H1 (cell line): ENCODE data around the gene FXYD3. TPM values are rescaled to one million over a fixed set of nuclear protein-coding genes. Genes with fewer than 3 reads are reported as not detected.

Source experiments
- CTCF ChIA-PET: fragments of 300-600 bp; sonication (Branson Sonifier 250); formaldehyde crosslinking; loops from one replicate; lab custom pipeline; 2021; ENCODE audit not compliant: partially characterized antibody; lab: Charles Lee
- POLR2A ChIA-PET: fragments of 300-600 bp; sonication (Branson Sonifier 250); formaldehyde crosslinking; loops from one replicate; lab custom pipeline; 2021; ENCODE audit warnings: inconsistent platforms; ENCODE audit not compliant: partially characterized antibody; lab: Charles Lee
- DNase-seq, 2 experiments: peaks; one replicate each; pipeline versions ENCODE4 v3.0.0 to v3.0.0-alpha.2; 2010 to 2022; ENCODE audit warnings: low spot score in 2 of 2, low read depth in 1 of 2, mixed read lengths in 1 of 2
- FAIRE-seq: peaks from 2 replicates; lab custom pipeline; 2011; peaks lifted over from hg19 to GRCh38; lab: Jason Lieb, UNC
- H2AFZ ChIP-seq: 2 replicates; pipeline ENCODE4 v1.8.1; 2012; ENCODE audit warnings: low read length, inconsistent platforms
- H2AK5ac ChIP-seq: 2 replicates; pipeline ENCODE4 v1.6.1; 2013; ENCODE audit warnings: low read depth, low read length
- H2BK120ac ChIP-seq: replicated peaks from 2 replicates; pipeline ENCODE3; 2013; ENCODE audit warnings: low read depth, low read length, inconsistent platforms
- H2BK12ac ChIP-seq: 2 replicates; pipeline ENCODE4 v1.6.1; 2013; ENCODE audit warnings: low read depth, low read length
- H2BK15ac ChIP-seq: 2 replicates; pipeline ENCODE4 v1.6.1; 2013; ENCODE audit warnings: low read length
- H2BK20ac ChIP-seq: 2 replicates; pipeline ENCODE4 v1.6.1; 2013; ENCODE audit warnings: low read length
- H2BK5ac ChIP-seq: 2 replicates; pipeline ENCODE4 v1.6.1; 2013; ENCODE audit warnings: low read depth, low read length
- H3K14ac ChIP-seq: 2 replicates; pipeline ENCODE4 v1.6.1; 2013; ENCODE audit warnings: inconsistent platforms; ENCODE audit not compliant: insufficient read length
- H3K18ac ChIP-seq: 2 replicates; pipeline ENCODE4 v1.6.1; 2013; ENCODE audit warnings: low read length; ENCODE audit errors: extremely low read depth
- H3K23ac ChIP-seq: 2 replicates; pipeline ENCODE4 v1.6.1; 2013; ENCODE audit warnings: inconsistent platforms; ENCODE audit not compliant: insufficient read length
- H3K23me2 ChIP-seq: 2 replicates; pipeline ENCODE4 v1.6.1; 2013; ENCODE audit warnings: low read depth, low read length
- H3K27ac ChIP-seq: 2 replicates; pipeline ENCODE4 v1.6.1; 2011; ENCODE audit warnings: low read depth, low read length, inconsistent platforms
- H3K27me3 ChIP-seq, 4 experiments: replicated peaks in 1 of 4; 1 replicate in 1 of 4; 2 replicates in 3 of 4; pipeline versions ENCODE4 v1.6.1 to v1.8.1; 2011 to 2013; ENCODE audit warnings: low read length in 3 of 4, mild to moderate bottlenecking in 3 of 4, inconsistent platforms in 2 of 4, mixed read lengths in 2 of 4, moderate library complexity in 1 of 4; ENCODE audit not compliant: control insufficient read depth in 3 of 4, insufficient read depth in 3 of 4; ENCODE audit errors: extremely low read depth in 1 of 4
- H3K36me3 ChIP-seq, 4 experiments: 2 replicates each; pipeline versions ENCODE4 v1.6.1 to v1.8.1; 2011 to 2013; ENCODE audit warnings: mild to moderate bottlenecking in 4 of 4, low read length in 3 of 4, moderate library complexity in 2 of 4, control low read depth in 1 of 4, inconsistent platforms in 1 of 4; ENCODE audit not compliant: insufficient read depth in 4 of 4, control insufficient read depth in 2 of 4
- H3K4ac ChIP-seq: replicated peaks from 2 replicates; pipeline ENCODE3; 2013; ENCODE audit warnings: low read length, low read depth, mixed read lengths, inconsistent platforms; ENCODE audit not compliant: insufficient read length
- H3K4me1 ChIP-seq, 4 experiments: replicated peaks in 1 of 4; 1 replicate in 1 of 4; 2 replicates in 3 of 4; pipeline versions ENCODE4 v1.6.1 to v1.8.1; 2011 to 2013; ENCODE audit warnings: low read length in 3 of 4, inconsistent platforms in 2 of 4, mixed read lengths in 1 of 4; ENCODE audit not compliant: insufficient read depth in 4 of 4, control insufficient read depth in 3 of 4
- H3K4me2 ChIP-seq, 2 experiments: 2 replicates each; pipeline versions ENCODE4 v1.6.1 to v1.8.1; 2011 to 2013; ENCODE audit warnings: low read depth in 2 of 2, low read length in 2 of 2, control low read depth in 1 of 2, inconsistent platforms in 1 of 2, mild to moderate bottlenecking in 1 of 2; ENCODE audit not compliant: insufficient read depth in 1 of 2
- H3K4me3 ChIP-seq, 4 experiments: fragments of 200-600, 300-600 bp in 1 of 4; sonication (generic), shearing (Covaris generic), sonication (Bioruptor Twin) in 1 of 4; 2 replicates each; pipeline versions ENCODE4 v1.5.1 to v1.8.1; 2011 to 2016; ENCODE audit warnings: low read length in 4 of 4, low read depth in 3 of 4, control low read depth in 2 of 4, inconsistent platforms in 2 of 4, mild to moderate bottlenecking in 2 of 4, mixed read lengths in 1 of 4, moderate library complexity in 1 of 4; ENCODE audit not compliant: insufficient read depth in 2 of 4; ENCODE audit errors: extremely low read depth in 1 of 4
- H3K56ac ChIP-seq: replicated peaks from 2 replicates; pipeline ENCODE3; 2013; ENCODE audit warnings: low read depth, mild to moderate bottlenecking, mixed read lengths, low read length, inconsistent platforms; ENCODE audit not compliant: insufficient read length
- H3K79me1 ChIP-seq: 2 replicates; pipeline ENCODE4 v1.6.1; 2013; ENCODE audit warnings: low read depth, low read length, control low read depth
- H3K79me2 ChIP-seq, 2 experiments: 2 replicates each; pipeline versions ENCODE4 v1.6.1 to v1.8.1; 2012 to 2013; ENCODE audit warnings: low read length in 2 of 2, mild to moderate bottlenecking in 2 of 2, inconsistent platforms in 1 of 2; ENCODE audit not compliant: insufficient read depth in 2 of 2, control insufficient read depth in 1 of 2
- H3K9ac ChIP-seq, 4 experiments: replicated peaks in 1 of 4; 1 replicate in 1 of 4; 2 replicates in 3 of 4; pipeline versions ENCODE4 v1.6.1 to v1.8.1; 2011 to 2013; ENCODE audit warnings: low read depth in 3 of 4, low read length in 3 of 4, control low read depth in 2 of 4, mild to moderate bottlenecking in 2 of 4, moderate library complexity in 2 of 4, inconsistent platforms in 1 of 4; ENCODE audit errors: extremely low read depth in 1 of 4
- H3K9me3 ChIP-seq, 2 experiments: 2 replicates each; pipeline versions ENCODE4 v1.6.1 to v1.8.1; 2012 to 2013; ENCODE audit warnings: mild to moderate bottlenecking in 2 of 2, moderate library complexity in 2 of 2, control low read depth in 1 of 2, inconsistent platforms in 1 of 2, low read depth in 1 of 2, low read length in 1 of 2, mixed read lengths in 1 of 2; ENCODE audit not compliant: insufficient read depth in 2 of 2
- H4K20me1 ChIP-seq, 2 experiments: replicated peaks in 1 of 2; 2 replicates each; pipeline versions ENCODE3 to v1.8.1; 2011 to 2013; ENCODE audit warnings: inconsistent platforms in 2 of 2, low read length in 2 of 2, mild to moderate bottlenecking in 1 of 2; ENCODE audit not compliant: insufficient read depth in 2 of 2, control insufficient read depth in 1 of 2
- H4K5ac ChIP-seq: 2 replicates; pipeline ENCODE4 v1.6.1; 2013; ENCODE audit warnings: low read length, low read depth, mixed read lengths, inconsistent platforms; ENCODE audit not compliant: insufficient read length
- H4K8ac ChIP-seq: 2 replicates; pipeline ENCODE4 v1.8.0; 2013; ENCODE audit warnings: mild to moderate bottlenecking, moderate library complexity, low read length, inconsistent platforms; ENCODE audit not compliant: insufficient read depth; ENCODE audit errors: extremely low read depth
- H4K91ac ChIP-seq: replicated peaks from 2 replicates; pipeline ENCODE3; 2013; ENCODE audit warnings: low read length, mixed read lengths, inconsistent platforms; ENCODE audit not compliant: insufficient read length
- ASH2L ChIP-seq: fragments of 200-600, 300-600 bp; sonication (generic); IDR thresholded peaks from one replicate; pipeline ENCODE4 v1.7.1; 2017; ENCODE audit warnings: low read length
- BACH1 ChIP-seq: IDR thresholded peaks from 2 replicates; pipeline ENCODE4 v1.6.1; 2012; ENCODE audit warnings: low read length, improper control_type of control experiment
- BCL11A ChIP-seq, 2 experiments: IDR thresholded peaks; one replicate each; pipeline ENCODE4 v1.6.1; 2011; ENCODE audit warnings: low read depth in 2 of 2, low read length in 2 of 2, mild to moderate bottlenecking in 2 of 2
- FOSL1 ChIP-seq: IDR thresholded peaks from 2 replicates; pipeline ENCODE4 v1.6.1; 2011; ENCODE audit warnings: mild to moderate bottlenecking, low read depth, low read length, moderate library complexity; ENCODE audit not compliant: insufficient read depth
- RNF2 ChIP-seq: fragments of 200-900, 300-1000 bp; sonication (generic); IDR thresholded peaks from 2 replicates; pipeline ENCODE4 v1.7.1; 2016; ENCODE audit warnings: borderline replicate concordance, low read depth, mild to moderate bottlenecking, antibody characterized with exemption, low read length; ENCODE audit not compliant: poor library complexity, severe bottlenecking; ENCODE audit errors: missing control alignments
- TBP ChIP-seq: IDR thresholded peaks from 2 replicates; pipeline ENCODE4 v1.6.1; 2011; ENCODE audit warnings: low read depth, low read length, improper control_type of control experiment
- WGBS, 2 experiments: shearing (Covaris generic) in 1 of 2; methylation state at CpG; one replicate each; pipeline versions ENCODE4 v1.1.6 to v1.1.7; 2013 to 2015; ENCODE audit warnings: low lambda C conversion rate in 2 of 2, mixed read lengths in 2 of 2, inconsistent platforms in 1 of 2, low coverage in 1 of 2, missing lambda C conversion rate in 1 of 2; ENCODE audit not compliant: insufficient replicate concordance in 2 of 2, insufficient coverage in 1 of 2, insufficient read length in 1 of 2; ENCODE audit errors: extremely low coverage in 1 of 2, missing lambda C conversion rate in 1 of 2; 5-methylcytosine and 5-hydroxymethylcytosine counted together
- polyA plus RNA-seq, 7 experiments: library from polyadenylated mRNA; depleted of rRNA in 3 of 7; stranded (reverse) in 5 of 7; unstranded in 2 of 7; fragments of >200 nt in 5 of 7; fragments of 200-250 nt in 2 of 7; gene quantifications; 1 replicate in 5 of 7; 2 replicates in 1 of 7; 4 replicates in 1 of 7; pipeline versions ENCODE4 v1.2.1 to v1.2.3, GENCODE V29; 2011 to 2013; ENCODE audit warnings: missing spikeins in 2 of 7, mixed read lengths in 2 of 7
- total RNA-seq: library from RNA; stranded (reverse); fragmentation: NEBNext Ultra II Directional; extraction: Animal tissue kit (Norgen Biotek cat#: 25700); gene quantifications from 2 replicates; pipeline ENCODE4 v1.2.1, GENCODE V29; 2021

Gene FXYD3
- total and polyA plus RNA-seq, 2 of the 8 experiments (the other 6 are each of a cell fraction or from before 2014, with no cell fraction given) = 0.33 TPM; not detected in 1

- CTCF ChIA-PET = interaction anchor here (0.8 to 1.9 kb wide), 3 partner anchors 11 to 60 kb away, joined by 4 to 7 read pairs (median 6); partner anchors contain the start of gene LGI4
Measured at GRCh38 chr19:35075202-35076025, 40.2 kb upstream of the FXYD3 start.

More at GRCh38 chr19:35075202-35076025, 40.2 kb upstream of the FXYD3 start:
- Histone ChIP-seq H3K4ac (no peak overlapping the region), H3K79me1 (no peaks in the 10 kb centered on the region), H2BK20ac (no peak overlapping the region), H3K9ac (no peak overlapping the region), H2BK5ac (no peak overlapping the region), H3K14ac (no peak overlapping the region), H4K91ac (no peak overlapping the region), H2AFZ (no peak overlapping the region), H3K27me3 (no peaks in the 10 kb centered on the region; a peak in 2 of 7 replicates), H2BK15ac (peak overlapping the region; percentile 61; the same call in 1 of the 2 replicates), H2AK5ac (0 out of 2 replicates have a peak overlapping the region, but pooled peaks have one; percentile 13), H3K56ac (no peak overlapping the region), H3K4me3 (no peak overlapping the region), H4K20me1 (no peaks in the 10 kb centered on the region), H3K23me2 (no peaks in the 10 kb centered on the region; the same call in 1 of the 2 replicates), H3K9me3 (peaks cover 3% of the 10 kb centered on the region in 2 experiments; a peak in 3 of 4 replicates), H3K36me3 (no peaks in the 10 kb centered on the region), H3K4me2 (no peak overlapping the region), H2BK12ac (peak overlapping the region; percentile 60; the same call in 1 of the 2 replicates), H3K23ac (no peak overlapping the region), H3K18ac (no peak overlapping the region), H3K79me2 (no peaks in the 10 kb centered on the region), H2BK120ac (no peak overlapping the region), H3K4me1 (0 out of 7 replicates have a peak, but pooled peaks cover 0 to 2% (median 0%) of the 10 kb centered on the region in 4 experiments), H4K8ac (peak overlapping the region; percentile 35), H3K27ac (no peak overlapping the region), H4K5ac (no peak overlapping the region)
- DNase-seq = no peak
- POLR2A ChIA-PET = interaction anchor here (0.9 kb wide), 1 partner anchor 10 kb away, joined by 3 read pairs; no protein-coding TSS in a partner anchor
- FAIRE-seq = no peak
- TF ChIP-seq FOSL1 (no peak), ASH2L (no peak), RNF2 (no peak), BACH1 (no peak), TBP (no peak), BCL11A (IDR thresholded peaks at IDR 0.05; ENCODE audit: low read depth in 2 of 2, low read length in 2 of 2) (no peak)
- 90% methylated on average over 21 of the region's 21 CpGs; no CpG with 5 or more reads in 1 of the 2 experiments for WGBS, 2 experiments
